IMR-90 (cell line): ENCODE results near the gene GRPEL2. TPM values are rescaled to one million over a fixed set of nuclear protein-coding genes. Genes with fewer than 3 reads are reported as not detected.

Experiments used
- ATAC-seq: fragments of 200-7000 bp; cut with Tn5 transposase; 2 replicates; pipeline ENCODE4 v1.9.1; 2020; ENCODE audit warnings: low read depth, mild to moderate bottlenecking, moderate library complexity
- BruUV-seq: library from RNA; stranded (reverse); fragments of 400-500 nt; replicated peaks from 2 replicates; lab custom pipeline; 2021; lab: Mats Ljungman, UMichigan
- CTCF ChIA-PET: fragments of 300-600 bp; formaldehyde crosslinking; extraction: SDS; loops from one replicate; lab custom pipeline; 2021; ENCODE audit warnings: antibody characterized with exemption; lab: Yijun Ruan, JAX
- POLR2A ChIA-PET: fragments of 300-600 bp; sonication (Branson Sonifier 250); formaldehyde crosslinking; loops from one replicate; lab custom pipeline; 2022; ENCODE audit warnings: antibody characterized with exemption; ENCODE audit not compliant: unreplicated experiment; lab: Charles Lee
- DNase-seq: peaks from one replicate; pipeline ENCODE4 v3.0.0; 2013
- H2AFZ ChIP-seq: replicated peaks from 2 replicates; pipeline ENCODE3; 2013; ENCODE audit warnings: low read length, mild to moderate bottlenecking; ENCODE audit not compliant: poor library complexity
- H2AK5ac ChIP-seq: 2 replicates; pipeline ENCODE4 v1.6.1; 2013; ENCODE audit warnings: low read depth, low read length, inconsistent platforms
- H2AK9ac ChIP-seq: replicated peaks from 2 replicates; pipeline ENCODE3; 2013; ENCODE audit warnings: mild to moderate bottlenecking, low read depth, low read length, moderate library complexity; ENCODE audit not compliant: poor library complexity
- H2BK120ac ChIP-seq: 2 replicates; pipeline ENCODE4 v1.6.1; 2013; ENCODE audit warnings: low read depth, low read length, inconsistent platforms
- H2BK15ac ChIP-seq: 3 replicates; pipeline ENCODE4 v1.6.1; 2013; ENCODE audit warnings: low read depth, low read length, inconsistent platforms
- H2BK20ac ChIP-seq: 2 replicates; pipeline ENCODE4 v1.6.1; 2013; ENCODE audit warnings: low read depth, mild to moderate bottlenecking, inconsistent platforms, low read length, moderate library complexity
- H2BK5ac ChIP-seq: 2 replicates; pipeline ENCODE4 v1.6.1; 2013; ENCODE audit warnings: mild to moderate bottlenecking, low read depth, low read length, inconsistent platforms; ENCODE audit not compliant: poor library complexity, severe bottlenecking
- H3K14ac ChIP-seq: replicated peaks from 2 replicates; pipeline ENCODE4 v1.6.1; 2013; ENCODE audit warnings: low read depth, low read length, inconsistent platforms
- H3K18ac ChIP-seq: 2 replicates; pipeline ENCODE4 v1.6.1; 2013; ENCODE audit warnings: low read depth, low read length, control low read depth
- H3K23ac ChIP-seq: 2 replicates; pipeline ENCODE4 v1.6.1; 2013; ENCODE audit warnings: low read depth, low read length, inconsistent platforms
- H3K27ac ChIP-seq: 2 replicates; pipeline ENCODE4 v1.5.1; 2013; ENCODE audit warnings: mild to moderate bottlenecking, control low read depth, low read length; ENCODE audit not compliant: insufficient read depth
- H3K27me3 ChIP-seq: 2 replicates; pipeline ENCODE4 v1.6.1; 2013; ENCODE audit warnings: low read length; ENCODE audit not compliant: control insufficient read depth, insufficient read depth
- H3K36me3 ChIP-seq: 2 replicates; pipeline ENCODE4 v1.6.1; 2013; ENCODE audit warnings: low read length, mixed read lengths; ENCODE audit not compliant: control insufficient read depth, insufficient read depth
- H3K4ac ChIP-seq: 2 replicates; pipeline ENCODE4 v1.6.1; 2013; ENCODE audit warnings: low read depth, low read length, inconsistent platforms
- H3K4me1 ChIP-seq: 2 replicates; pipeline ENCODE4 v1.6.1; 2013; ENCODE audit warnings: low read length, mixed read lengths; ENCODE audit not compliant: control insufficient read depth, insufficient read depth
- H3K4me2 ChIP-seq: 2 replicates; pipeline ENCODE4 v1.6.1; 2013; ENCODE audit warnings: low read depth, mild to moderate bottlenecking, control low read depth, low read length, moderate library complexity
- H3K4me3 ChIP-seq: 2 replicates; pipeline ENCODE4 v1.5.1; 2013; ENCODE audit warnings: low read depth, mild to moderate bottlenecking, control low read depth, low read length, moderate library complexity; ENCODE audit not compliant: insufficient read depth
- H3K56ac ChIP-seq: 2 replicates; pipeline ENCODE4 v1.6.1; 2013; ENCODE audit warnings: low read length, inconsistent platforms; ENCODE audit not compliant: insufficient read depth; ENCODE audit errors: extremely low read depth
- H3K79me1 ChIP-seq, 2 experiments: 2 replicates each; pipeline ENCODE4 v1.6.1; 2013; ENCODE audit warnings: low read length in 2 of 2, inconsistent platforms in 1 of 2, low read depth in 1 of 2
- H3K9ac ChIP-seq: 2 replicates; pipeline ENCODE4 v1.6.1; 2013; ENCODE audit warnings: low read depth, low read length, control low read depth
- H3K9me1 ChIP-seq: 2 replicates; pipeline ENCODE4 v1.6.1; 2013; ENCODE audit warnings: low read length, inconsistent platforms; ENCODE audit not compliant: insufficient read depth
- H3K9me3 ChIP-seq: 2 replicates; pipeline ENCODE4 v1.6.1; 2013; ENCODE audit warnings: low read length; ENCODE audit not compliant: control insufficient read depth, insufficient read depth
- H4K20me1 ChIP-seq: 2 replicates; pipeline ENCODE4 v1.6.1; 2013; ENCODE audit warnings: low read length, inconsistent platforms; ENCODE audit not compliant: insufficient read depth
- H4K5ac ChIP-seq: 2 replicates; pipeline ENCODE4 v1.6.1; 2013; ENCODE audit warnings: mild to moderate bottlenecking, low read depth, low read length, control low read depth
- H4K8ac ChIP-seq, 2 experiments: 2 replicates each; pipeline ENCODE4 v1.6.1; 2013; ENCODE audit warnings: low read depth in 2 of 2, low read length in 2 of 2, control low read depth in 1 of 2, inconsistent platforms in 1 of 2
- H4K91ac ChIP-seq: 2 replicates; pipeline ENCODE4 v1.6.1; 2013; ENCODE audit warnings: low read depth, low read length, inconsistent platforms; ENCODE audit not compliant: insufficient read depth
- BHLHE40 ChIP-seq: fragments of 150-350 bp; IDR thresholded peaks from 2 replicates; pipeline ENCODE4 v1.6.1; 2016; ENCODE audit warnings: mild to moderate bottlenecking, low read depth, low read length
- CEBPB ChIP-seq: IDR thresholded peaks from 2 replicates; pipeline ENCODE4 v1.6.1; 2012; ENCODE audit warnings: low read depth, low read length, improper control_type of control experiment
- CHD1 ChIP-seq: IDR thresholded peaks from 2 replicates; pipeline ENCODE4 v1.6.1; 2012; ENCODE audit warnings: low read depth, low read length, improper control_type of control experiment
- CTCF ChIP-seq: conservative IDR thresholded peaks from 2 replicates; pipeline ENCODE4 v1.5.1; 2012; ENCODE audit warnings: mild to moderate bottlenecking, low read depth, low read length, improper control_type of control experiment
- ELK1 ChIP-seq: fragments of 150-350 bp; IDR thresholded peaks from 2 replicates; pipeline ENCODE4 v1.6.1; 2016; ENCODE audit warnings: low read depth, mild to moderate bottlenecking, low read length, moderate library complexity, borderline replicate concordance
- FOS ChIP-seq: fragments of 150-350 bp; IDR thresholded peaks from 2 replicates; pipeline ENCODE4 v1.6.1; 2016; ENCODE audit warnings: low read depth, low read length
- MAFK ChIP-seq: IDR thresholded peaks from 2 replicates; pipeline ENCODE4 v1.6.1; 2012; ENCODE audit warnings: low read depth, low read length, improper control_type of control experiment
- MAZ ChIP-seq: IDR thresholded peaks from 2 replicates; pipeline ENCODE4 v1.6.1; 2012; ENCODE audit warnings: low read depth, mild to moderate bottlenecking, low read length, improper control_type of control experiment, moderate library complexity, borderline replicate concordance
- MXI1 ChIP-seq: IDR thresholded peaks from 2 replicates; pipeline ENCODE4 v1.6.1; 2012; ENCODE audit warnings: low read depth, mild to moderate bottlenecking, low read length, moderate library complexity, borderline replicate concordance
- NFE2L2 ChIP-seq: fragments of 150-350 bp; IDR thresholded peaks from 2 replicates; pipeline ENCODE4 v1.6.1; 2016; ENCODE audit warnings: low read depth, mild to moderate bottlenecking, low read length
- POLR2A ChIP-seq: IDR thresholded peaks from 2 replicates; pipeline ENCODE4 v1.6.1; 2012; ENCODE audit warnings: mild to moderate bottlenecking, low read depth, low read length
- RAD21 ChIP-seq: IDR thresholded peaks from 2 replicates; pipeline ENCODE4 v1.6.1; 2012; ENCODE audit warnings: low read length, improper control_type of control experiment
- RCOR1 ChIP-seq: IDR thresholded peaks from 2 replicates; pipeline ENCODE4 v1.6.1; 2012; ENCODE audit warnings: mild to moderate bottlenecking, low read length, improper control_type of control experiment; ENCODE audit not compliant: insufficient replicate concordance
- RFX5 ChIP-seq: IDR thresholded peaks from 2 replicates; pipeline ENCODE4 v1.8.0; 2012; ENCODE audit warnings: low read depth, mild to moderate bottlenecking, low read length, moderate library complexity
- SMC3 ChIP-seq: fragments of 150-350 bp; IDR thresholded peaks from 2 replicates; pipeline ENCODE4 v1.6.1; 2016; ENCODE audit warnings: low read depth, mild to moderate bottlenecking, antibody characterized with exemption, low read length, moderate library complexity
- USF2 ChIP-seq: fragments of 150-350 bp; IDR thresholded peaks from 2 replicates; pipeline ENCODE4 v1.6.1; 2017; ENCODE audit warnings: mild to moderate bottlenecking, antibody characterized with exemption, low read length, low read depth
- dilution Hi-C: fragments of 300-500 bp; cut with HindIII; formaldehyde crosslinking; loops from one replicate; pipeline ENCODE4 v1.14.3; 2018; ENCODE audit warnings: low sequenced_read_pairs; ENCODE audit not compliant: unreplicated experiment
- in situ Hi-C: fragments of 300-500 bp; cut with MboI; formaldehyde crosslinking; loops from 3 replicates; pipeline ENCODE4 v1.14.3; 2019; ENCODE audit warnings: low sequenced_read_pairs, inconsistent platforms, mixed read lengths
- intact Hi-C: fragments of 100-400 bp; cut with micrococcal nuclease; formaldehyde crosslinking; loops from 2 replicates; pipeline ENCODE4 v1.10.0; 2022
- polyA plus RNA-seq, 3 experiments: library from polyadenylated mRNA; depleted of rRNA; stranded (reverse); fragments of >200 nt; gene quantifications; 2 replicates each; pipeline ENCODE4 v1.2.3, GENCODE V29; 2012; ENCODE audit warnings: low replicate concordance in 1 of 3
- total RNA-seq: library from RNA; depleted of rRNA; stranded (reverse); fragments of >200 nt; gene quantifications from 2 replicates; pipeline ENCODE4 v1.2.3, GENCODE V29; 2012

The GRPEL2 gene
- total and polyA plus RNA-seq, 2 of the 4 experiments (the other 2 are of a cell fraction) = 6.2 to 18.1 TPM

GRCh38 chr5:149323210-149323609 lies 22.1 kb upstream of the GRPEL2 start:
- DNase-seq (peak; percentile 30), ATAC-seq (peak; percentile 15; the same call in 1 of the 2 replicates)
- ChIA-PET POLR2A (interaction anchor here (0.6 kb wide), 1 partner anchor 21 kb away, joined by 4 read pairs; no protein-coding TSS in a partner anchor), CTCF (interaction anchor here (0.8 to 1.6 kb wide), 3 partner anchors 15 to 48 kb away, joined by 3 to 4 read pairs (median 3); no protein-coding TSS in a partner anchor)
- Histone ChIP-seq H3K27me3 (no peaks in the 10 kb centered on the region), H2BK15ac (no peak overlapping the region), H3K27ac (no peak overlapping the region), H3K4me2 (no peak overlapping the region), H3K9ac (no peak overlapping the region), H2AK9ac (no peak overlapping the region), H4K91ac (no peak overlapping the region), H3K18ac (0 out of 2 replicates have a peak overlapping the region, but pooled peaks have one; percentile 16), H4K20me1 (no peaks in the 10 kb centered on the region), H3K56ac (no peak overlapping the region), H3K4ac (no peak overlapping the region), H3K4me3 (no peak overlapping the region), H2AK5ac (no peak overlapping the region), H3K23ac (no peak overlapping the region), H3K14ac (no peak overlapping the region), H3K9me1 (peaks cover 16% of the 10 kb centered on the region), H2BK120ac (no peak overlapping the region; the same call in 1 of the 2 replicates), H3K9me3 (no peaks in the 10 kb centered on the region), H3K36me3 (no peaks in the 10 kb centered on the region), H4K8ac (peak overlapping the region in 1 of 2 experiments; percentile 35; a peak in 1 of 4 replicates), H4K5ac (peak overlapping the region; percentile 53; the same call in 1 of the 2 replicates), H2BK5ac (no peak overlapping the region), H3K4me1 (peaks cover 11% of the 10 kb centered on the region), H3K79me1 (no peaks in the 10 kb centered on the region), H2BK20ac (no peak overlapping the region), H2AFZ (no peak overlapping the region)
- dilution Hi-C loops = no loop called here
- no peak for TF ChIP-seq SMC3
- TF ChIP-seq POLR2A = no peak
- no peak for TF ChIP-seq RCOR1
- no peak for TF ChIP-seq CEBPB
- TF ChIP-seq NFE2L2 = no peak
- TF ChIP-seq MXI1 = no peak
- TF ChIP-seq MAFK = no peak
- no peak for TF ChIP-seq ELK1
- no peak for TF ChIP-seq CHD1
- TF ChIP-seq RAD21 = no peak
- no peak for TF ChIP-seq USF2
- TF ChIP-seq FOS = no peak
- TF ChIP-seq CTCF = no peak
- no peak for TF ChIP-seq BHLHE40
- no peak for TF ChIP-seq RFX5
- no peak for TF ChIP-seq MAZ
- no TSS peak for BruUV-seq
- intact Hi-C loops = no loop called here
- in situ Hi-C loops = no loop called here
